NCI-H510A (cell line): ENCODE measurements around the gene FAHD2B.
"Not testable (repeated sequence)": the region's sequence is repeated elsewhere in the genome, so short reads cannot be mapped to it uniquely, and the experiment has no call there.

Source experiments
- DNase-seq: peaks from one replicate; lab custom pipeline; 2025; lab: John Stamatoyannopoulos, UW

FAHD2B gene

DNA sequence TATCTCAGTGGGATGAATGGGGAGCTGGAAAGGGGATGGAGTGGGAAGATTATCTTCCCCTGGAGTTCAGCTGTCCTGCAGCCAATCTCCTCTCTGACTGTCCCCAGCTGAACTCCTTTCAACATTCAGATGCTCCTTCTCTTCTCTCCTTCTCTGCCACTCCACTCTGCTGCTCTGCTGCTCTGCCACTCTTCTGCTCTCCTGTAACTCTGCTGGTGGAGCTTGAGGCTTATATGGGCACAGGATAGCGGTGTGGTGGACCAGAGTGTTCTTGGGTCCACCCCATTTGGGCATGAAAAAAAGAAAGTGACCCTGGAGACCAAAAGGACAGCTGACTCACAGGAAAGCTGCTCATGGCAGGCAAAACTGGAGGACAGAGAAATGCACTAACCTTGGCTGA is 26.6 kb downstream of the FAHD2B start:
- no peak for DNase-seq

GRCh38 chr2:97067279-97068004 is 27.2 kb downstream of the FAHD2B start:
- DNase-seq: no peak

DNA sequence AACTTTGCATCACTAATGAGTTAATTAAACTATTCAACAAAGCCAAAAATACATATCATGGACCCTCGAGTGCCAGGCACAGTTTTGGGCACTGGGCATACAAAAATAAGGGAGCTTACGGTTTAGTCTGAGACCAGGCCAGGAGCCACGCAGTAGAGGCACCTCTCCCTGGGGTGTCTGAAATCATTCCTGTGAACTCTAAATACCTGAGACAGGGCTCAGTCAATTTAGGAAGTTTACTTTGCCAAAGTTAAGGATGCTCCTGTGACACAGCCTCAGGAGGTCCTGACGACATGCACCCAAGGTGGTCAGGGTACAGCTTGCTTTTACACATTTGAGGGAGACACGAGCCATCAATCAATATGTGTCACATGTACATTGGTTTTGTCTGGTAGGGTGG is 28.7 kb downstream of the FAHD2B start:
- DNase-seq: not testable (repeated sequence)

- DNase-seq: not testable (repeated sequence)
Observed at GRCh38 chr2:97062020-97062419, 32.7 kb downstream of the FAHD2B start.

- DNase-seq: not testable (repeated sequence)
Observed at GRCh38 chr2:97059782-97060181, 34.9 kb downstream of the FAHD2B start.

GRCh38 chr2:97056150-97056549 is 38.5 kb downstream of the FAHD2B start:
- not testable (repeated sequence) for DNase-seq

DNA sequence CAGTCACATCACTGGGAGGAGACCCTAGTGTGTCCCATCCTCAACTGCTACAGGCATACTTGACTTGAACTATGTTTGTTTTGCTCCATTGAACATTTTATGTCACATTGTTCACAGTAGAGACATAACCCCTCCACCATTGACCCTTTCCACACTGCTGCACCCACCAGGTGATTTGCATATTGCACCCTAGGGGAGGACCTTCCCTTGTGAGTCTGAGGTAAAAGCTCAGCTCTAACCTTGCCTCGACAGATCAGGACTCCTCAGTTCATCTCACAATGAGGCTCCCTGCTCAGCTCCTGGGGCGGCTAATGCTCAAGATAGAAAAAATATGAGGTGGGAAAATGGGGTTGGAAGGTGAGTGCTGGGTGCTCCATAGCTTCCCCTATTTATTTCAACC is 44.6 kb downstream of the FAHD2B start:
- DNase-seq: not testable (repeated sequence)

- not testable (repeated sequence) for DNase-seq
Observed at GRCh38 chr2:97048448-97048847, 46.2 kb downstream of the FAHD2B start.

GRCh38 chr2:97046676-97047075 is 48.0 kb downstream of the FAHD2B start:
- DNase-seq: not testable (repeated sequence)

- not testable (repeated sequence) for DNase-seq
Observed at GRCh38 chr2:97045895-97046499, 48.7 kb downstream of the FAHD2B start.
